Lung (tissue), 12 donors: ENCODE results near the gene ERC2. TPM values are rescaled to one million over a fixed set of nuclear protein-coding genes. Genes with fewer than 3 reads are reported as not detected.

Source experiments
- ATAC-seq: fragments of 200-7000 bp; cut with Tn5 transposase; one replicate; pipeline ENCODE4 v1.9.1; 2020; ENCODE audit warnings: moderate number of reproducible peaks; ENCODE audit not compliant: insufficient read depth, low FRiP score
- DNase-seq, 3 donors: peaks; one replicate each; pipeline ENCODE4 v3.0.0-alpha.2; 2013 to 2017
- H3K27ac ChIP-seq, 2 donors: one replicate each; pipeline ENCODE4 v1.5.1; 2013; ENCODE audit warnings: mild to moderate bottlenecking in 2 of 2, moderate library complexity in 2 of 2, control low read depth in 1 of 2, inconsistent platforms in 1 of 2, low read depth in 1 of 2, low read length in 1 of 2
- H3K27me3 ChIP-seq, 3 donors: one replicate each; pipeline ENCODE4 v1.5.1; 2013; ENCODE audit warnings: low read length in 2 of 3; ENCODE audit not compliant: control insufficient read depth in 3 of 3, insufficient read depth in 3 of 3
- H3K36me3 ChIP-seq, 4 donors: one replicate each; pipeline ENCODE4 v1.5.1; 2013; ENCODE audit warnings: low read length in 4 of 4, mild to moderate bottlenecking in 1 of 4, moderate library complexity in 1 of 4; ENCODE audit not compliant: control insufficient read depth in 4 of 4, insufficient read depth in 4 of 4
- H3K4me1 ChIP-seq, 5 donors: one replicate each; pipeline ENCODE4 v1.5.1; 2013; ENCODE audit warnings: low read length in 5 of 5, mild to moderate bottlenecking in 2 of 5, moderate library complexity in 1 of 5; ENCODE audit not compliant: control insufficient read depth in 5 of 5, insufficient read depth in 5 of 5
- H3K4me3 ChIP-seq: one replicate; pipeline ENCODE4 v1.5.1; 2013; ENCODE audit warnings: mild to moderate bottlenecking, control low read depth, moderate library complexity
- H3K9ac ChIP-seq, 2 donors: one replicate each; pipeline ENCODE4 v1.5.1; 2013; ENCODE audit warnings: low read length in 2 of 2, control low read depth in 1 of 2; ENCODE audit not compliant: insufficient read depth in 1 of 2
- H3K9me3 ChIP-seq, 4 donors: one replicate each; pipeline ENCODE4 v1.5.1; 2013; ENCODE audit warnings: low read length in 3 of 4, mild to moderate bottlenecking in 1 of 4, moderate library complexity in 1 of 4; ENCODE audit not compliant: control insufficient read depth in 4 of 4, insufficient read depth in 3 of 4
- CTCF ChIP-seq: IDR thresholded peaks from 2 replicates; pipeline ENCODE4 v1.5.1; 2012; ENCODE audit warnings: mild to moderate bottlenecking; ENCODE audit errors: control extremely low read depth, extremely low read depth
- WGBS, 2 donors: extraction: QIAGEN DNeasy Blood & Tissue Kit; methylation state at CpG; one replicate each; pipeline ENCODE4 v1.1.7; 2013; 5-methylcytosine and 5-hydroxymethylcytosine counted together
- polyA plus RNA-seq, 2 donors: library from polyadenylated mRNA; stranded (reverse); fragments of 200-250 nt; gene quantifications; one replicate each; pipeline ENCODE4 v1.2.1, GENCODE V29; 2013
- total RNA-seq, 2 donors: library from RNA; depleted of rRNA in 1 of 2; stranded (reverse); fragments of >200 nt in 1 of 2; gene quantifications; one replicate each; pipeline ENCODE4 v1.2.1, GENCODE V29; 2014 to 2021
- donor health status: control.
- donor health status: control.
- donor health status: Bipolar disorder and iron deficiency.
- donor health status: healthy.
- donor health status: DM: yes; HTN: yes; CAD: no.

Gene ERC2
- total and polyA plus RNA-seq, 4 donors: 0.20 to 3.5 (median 0.97) TPM

- Histone ChIP-seq H3K9me3 (no peaks in the 10 kb centered on the region), H3K36me3 (no peaks in the 10 kb centered on the region), H3K27me3 (no peaks in the 10 kb centered on the region), H3K4me3 (no peak overlapping the region), H3K4me1 (no peaks in the 10 kb centered on the region), H3K9ac (no peak overlapping the region), H3K27ac (no peak overlapping the region)
- no peak for TF ChIP-seq CTCF
- ATAC-seq (no peak), DNase-seq (no peak)
- 72 to 78% methylated on average over 2 of the region's 2 CpGs for WGBS, 2 donors
Observed at GRCh38 chr3:55774856-55775255, 693.4 kb downstream of the ERC2 start.

GRCh38 chr3:55771503-55771902 lies 696.8 kb downstream of the ERC2 start:
- no peak for ATAC-seq
- Histone ChIP-seq H3K9ac (no peak overlapping the region), H3K27me3 (no peaks in the 10 kb centered on the region), H3K36me3 (no peaks in the 10 kb centered on the region), H3K9me3 (no peaks in the 10 kb centered on the region), H3K27ac (no peak overlapping the region), H3K4me1 (no peaks in the 10 kb centered on the region), H3K4me3 (no peak overlapping the region)
- WGBS, 2 donors: 92 to 93% methylated on average over 2 of the region's 2 CpGs
- DNase-seq: no peak
- no peak for TF ChIP-seq CTCF

GRCh38 chr3:55770077-55770476 lies 698.2 kb downstream of the ERC2 start:
- Histone ChIP-seq H3K9ac (no peak overlapping the region), H3K27me3 (no peaks in the 10 kb centered on the region), H3K4me1 (peaks cover 0 to 4% (median 0%) of the 10 kb centered on the region in 5 donors), H3K36me3 (no peaks in the 10 kb centered on the region), H3K27ac (no peak overlapping the region), H3K9me3 (no peaks in the 10 kb centered on the region), H3K4me3 (no peak overlapping the region)
- no peak for TF ChIP-seq CTCF
- WGBS, 2 donors: 79 to 86% methylated on average over 1 of the region's 1 CpG
- DNase-seq: no peak
- ATAC-seq: no peak

GRCh38 chr3:55766753-55767152 lies 701.5 kb downstream of the ERC2 start:
- H3K9ac ChIP-seq: no peak overlapping the region
- no peaks in the 10 kb centered on the region for H3K9me3 ChIP-seq
- H3K27ac ChIP-seq: no peak overlapping the region
- no peak for DNase-seq
- TF ChIP-seq CTCF: no peak
- no peaks in the 10 kb centered on the region for H3K36me3 ChIP-seq
- H3K4me1 ChIP-seq: peaks cover 0 to 4% (median 0%) of the 10 kb centered on the region in 5 donors
- no peak for ATAC-seq
- H3K27me3 ChIP-seq: no peaks in the 10 kb centered on the region
- 0 to 29% methylated on average over 1 of the region's 1 CpG for WGBS, 2 donors
- H3K4me3 ChIP-seq: no peak overlapping the region
